Prostate gland (tissue), 2 donors: ENCODE data around the gene UFC1.

Experiments used
- POLR2A ChIP-seq: fragments of 450-650 bp; IDR thresholded peaks from one replicate; pipeline ENCODE4 v1.6.1; 2016; ENCODE audit warnings: antibody characterized with exemption, mild to moderate bottlenecking
- TF ChIP-seq, protein P1 (sequence below), 4 experiments: fragments of 200-600 bp in 2 of 4; fragments of 450-650 bp in 2 of 4; sonication (generic) in 2 of 4; IDR thresholded peaks; 1 replicate in 3 of 4; 2 replicates in 1 of 4; pipeline ENCODE4 v1.5.1; 2016 to 2019; ENCODE audit warnings: antibody characterized with exemption in 4 of 4, mild to moderate bottlenecking in 2 of 4, moderate library complexity in 2 of 4

DNA sequence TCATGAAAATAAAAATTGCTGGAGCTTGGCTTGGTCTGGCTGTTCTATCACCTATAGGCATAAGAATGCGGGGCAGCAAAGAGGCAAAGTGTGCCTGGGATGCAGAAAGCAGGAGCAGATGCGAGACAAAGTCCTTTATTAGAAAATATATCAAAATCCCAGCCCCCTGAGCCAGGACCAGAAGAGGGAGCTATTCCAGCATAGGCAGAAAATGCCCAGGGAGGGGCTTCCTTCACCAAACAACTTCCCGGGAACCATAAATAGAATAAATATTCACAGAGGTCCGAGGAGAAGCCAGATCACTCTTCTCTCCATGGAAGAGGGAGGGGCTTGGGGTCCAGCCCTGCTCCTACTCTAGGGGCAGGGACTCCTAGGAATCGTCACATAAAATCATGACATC lies 17.4 kb downstream of the UFC1 start:
- no peak for TF ChIP-seq POLR2A
- TF ChIP-seq, protein P1, sequence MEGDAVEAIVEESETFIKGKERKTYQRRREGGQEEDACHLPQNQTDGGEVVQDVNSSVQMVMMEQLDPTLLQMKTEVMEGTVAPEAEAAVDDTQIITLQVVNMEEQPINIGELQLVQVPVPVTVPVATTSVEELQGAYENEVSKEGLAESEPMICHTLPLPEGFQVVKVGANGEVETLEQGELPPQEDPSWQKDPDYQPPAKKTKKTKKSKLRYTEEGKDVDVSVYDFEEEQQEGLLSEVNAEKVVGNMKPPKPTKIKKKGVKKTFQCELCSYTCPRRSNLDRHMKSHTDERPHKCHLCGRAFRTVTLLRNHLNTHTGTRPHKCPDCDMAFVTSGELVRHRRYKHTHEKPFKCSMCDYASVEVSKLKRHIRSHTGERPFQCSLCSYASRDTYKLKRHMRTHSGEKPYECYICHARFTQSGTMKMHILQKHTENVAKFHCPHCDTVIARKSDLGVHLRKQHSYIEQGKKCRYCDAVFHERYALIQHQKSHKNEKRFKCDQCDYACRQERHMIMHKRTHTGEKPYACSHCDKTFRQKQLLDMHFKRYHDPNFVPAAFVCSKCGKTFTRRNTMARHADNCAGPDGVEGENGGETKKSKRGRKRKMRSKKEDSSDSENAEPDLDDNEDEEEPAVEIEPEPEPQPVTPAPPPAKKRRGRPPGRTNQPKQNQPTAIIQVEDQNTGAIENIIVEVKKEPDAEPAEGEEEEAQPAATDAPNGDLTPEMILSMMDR (IDR thresholded peaks at IDR 0.05), result no peak
